ENCODE measurements around the gene VRTN.
"Not testable (repeated sequence)": the region's sequence is repeated elsewhere in the genome, so short reads cannot be mapped to it uniquely, and the experiment has no call there.

Gene VRTN

DNA sequence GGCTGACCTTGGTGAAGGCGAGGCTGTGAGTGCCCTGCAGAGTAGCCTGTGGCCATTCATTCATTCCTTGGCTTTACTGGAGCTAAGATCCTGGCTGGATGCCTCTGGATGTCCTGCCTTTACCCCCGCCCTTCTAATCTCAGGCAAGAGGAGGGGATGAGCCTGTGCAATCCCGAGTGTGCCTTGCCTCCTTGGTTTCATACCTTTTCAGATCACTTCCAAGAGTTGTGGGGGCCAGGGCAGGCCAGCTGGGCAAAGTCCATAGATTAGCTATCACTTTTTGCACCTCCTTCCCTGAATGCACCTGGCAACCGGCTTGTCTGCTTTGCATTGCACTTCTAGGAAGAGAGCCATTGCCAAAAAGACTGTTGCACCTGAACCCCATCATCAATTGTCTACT is 1.5 kb downstream of the VRTN start:
- no peak for DNase-seq (ENCODE audit: low spot score)

GRCh38 chr14:74350211-74350927 is 2.1 kb downstream of the VRTN start:
- no peak for DNase-seq (ENCODE audit: low spot score)

DNA sequence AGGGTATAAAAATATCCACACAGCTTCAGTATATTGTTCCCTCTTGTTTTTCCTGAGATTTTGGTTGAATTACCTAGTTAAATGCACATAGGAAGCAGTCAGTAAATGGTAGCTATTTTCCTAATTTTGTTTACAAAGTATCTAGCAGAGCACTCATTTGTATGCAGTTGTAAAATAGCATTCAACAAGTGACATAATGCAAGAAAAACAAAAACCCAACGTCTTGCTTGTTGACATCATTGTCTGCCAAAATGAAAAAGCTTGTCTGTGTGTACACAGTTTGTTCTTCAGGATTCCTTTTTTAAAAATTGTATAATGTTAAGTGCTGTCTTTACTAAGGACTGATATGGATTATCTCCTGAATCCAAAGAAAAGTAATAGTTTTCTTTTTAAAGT is 2.7 kb downstream of the VRTN start:
- DNase-seq (ENCODE audit: low spot score), result no peak

DNA sequence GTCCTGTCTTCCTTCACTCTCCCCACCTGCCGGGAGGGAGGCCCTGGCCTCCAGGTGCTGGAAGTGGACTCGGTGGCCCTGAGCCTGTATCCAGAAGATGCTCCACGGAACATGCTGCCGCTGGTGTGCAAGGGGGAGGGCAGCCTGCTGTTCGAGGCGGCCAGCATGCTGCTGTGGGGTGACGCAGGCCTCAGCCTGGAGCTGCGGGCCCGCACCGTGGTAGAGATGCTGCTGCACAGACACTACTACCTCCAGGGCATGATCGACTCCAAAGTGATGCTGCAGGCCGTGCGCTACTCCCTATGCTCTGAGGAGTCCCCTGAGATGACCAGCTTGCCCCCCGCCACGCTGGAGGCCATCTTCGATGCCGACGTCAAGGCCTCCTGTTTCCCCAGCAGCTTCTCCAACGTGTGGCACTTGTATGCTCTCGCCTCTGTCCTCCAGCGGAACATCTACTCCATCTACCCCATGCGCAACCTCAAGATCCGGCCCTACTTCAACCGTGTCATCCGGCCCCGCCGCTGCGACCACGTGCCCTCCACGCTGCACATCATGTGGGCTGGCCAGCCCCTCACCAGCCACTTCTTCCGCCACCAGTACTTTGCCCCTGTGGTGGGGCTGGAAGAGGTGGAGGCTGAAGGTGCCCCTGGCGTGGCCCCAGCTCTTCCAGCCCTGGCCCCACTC is 8.8 kb downstream of the VRTN start:
- DNase-seq (ENCODE audit: low spot score), result no peak

DNA sequence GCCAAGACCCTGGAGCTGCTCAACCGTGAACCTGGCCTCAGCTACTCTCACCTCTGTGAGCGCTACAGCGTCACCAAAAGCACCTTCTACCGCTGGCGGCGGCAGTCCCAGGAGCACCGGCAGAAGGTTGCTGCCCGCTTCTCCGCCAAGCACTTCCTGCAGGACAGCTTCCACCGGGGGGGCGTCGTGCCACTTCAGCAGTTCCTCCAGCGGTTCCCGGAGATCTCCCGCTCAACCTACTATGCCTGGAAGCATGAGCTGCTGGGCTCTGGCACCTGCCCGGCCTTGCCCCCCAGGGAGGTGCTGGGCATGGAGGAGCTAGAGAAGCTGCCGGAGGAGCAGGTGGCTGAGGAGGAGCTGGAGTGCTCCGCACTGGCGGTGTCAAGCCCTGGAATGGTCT is 9.3 kb downstream of the VRTN start:
- DNase-seq (ENCODE audit: low spot score), result no peak

DNA sequence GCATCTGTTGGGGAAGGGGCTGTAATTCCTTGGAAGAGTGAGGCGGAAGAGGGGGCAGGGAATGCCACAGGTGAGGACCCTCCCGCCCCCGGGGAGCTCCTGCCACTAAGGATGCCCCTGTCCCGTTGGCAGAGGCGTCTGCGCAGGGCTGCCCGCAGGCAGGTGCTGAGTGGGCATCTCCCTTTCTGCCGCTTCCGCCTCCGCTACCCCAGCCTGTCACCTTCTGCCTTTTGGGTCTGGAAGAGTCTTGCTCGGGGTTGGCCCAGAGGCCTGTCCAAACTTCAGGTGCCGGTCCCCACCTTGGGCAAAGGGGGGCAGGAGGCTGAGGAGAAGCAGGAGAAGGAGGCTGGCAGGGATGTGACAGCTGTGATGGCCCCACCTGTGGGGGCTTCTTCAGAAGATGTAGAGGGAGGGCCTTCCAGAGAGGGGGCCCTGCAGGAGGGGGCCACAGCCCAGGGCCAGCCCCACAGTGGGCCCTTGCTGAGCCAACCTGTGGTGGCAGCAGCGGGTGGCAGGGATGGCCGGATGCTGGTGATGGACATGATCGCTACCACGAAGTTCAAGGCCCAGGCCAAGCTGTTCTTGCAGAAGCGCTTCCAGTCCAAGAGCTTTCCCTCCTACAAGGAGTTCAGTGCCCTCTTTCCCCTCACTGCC is 10.0 kb downstream of the VRTN start:
- DNase-seq (ENCODE audit: low spot score), result no peak

GRCh38 chr14:74360163-74360562 is 11.9 kb downstream of the VRTN start:
- no peak for DNase-seq (ENCODE audit: low spot score)

- peak; percentile 57 for DNase-seq (ENCODE audit: low spot score)
Observed at GRCh38 chr14:74362361-74362915, 14.2 kb downstream of the VRTN start.

DNA sequence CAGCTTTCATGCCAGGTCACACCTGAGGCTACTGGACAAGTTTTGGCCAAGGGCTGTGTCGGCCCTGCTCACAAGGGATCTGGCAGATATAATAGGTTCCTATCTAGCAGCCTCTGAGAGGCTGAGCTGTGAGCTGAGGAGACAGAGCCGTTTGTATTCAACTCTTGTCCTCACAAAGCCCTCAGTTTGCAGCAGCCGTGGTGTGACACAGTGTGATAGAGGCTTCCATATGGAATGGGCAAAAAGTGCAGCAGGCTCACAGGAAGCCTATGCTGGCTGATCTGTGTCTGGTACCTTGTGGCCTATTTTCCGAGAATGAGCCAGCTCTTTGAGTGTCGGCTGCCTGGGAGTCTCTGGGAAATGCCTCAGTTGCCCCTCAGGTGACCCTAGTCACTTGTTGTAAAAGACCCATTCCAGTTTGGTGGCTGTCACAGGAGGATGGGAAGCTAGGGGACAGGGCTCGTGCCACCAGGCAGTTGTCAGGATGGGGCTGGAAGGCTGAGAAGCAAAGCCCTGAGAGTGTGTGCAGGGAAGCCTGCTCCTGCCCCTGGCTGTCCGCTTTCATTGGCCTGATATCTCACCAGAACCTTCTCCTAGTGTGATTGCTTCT is 16.1 kb downstream of the VRTN start:
- no peak for DNase-seq (ENCODE audit: low spot score)

- DNase-seq (ENCODE audit: low spot score), result no peak
Observed at GRCh38 chr14:74368026-74368425, 19.8 kb downstream of the VRTN start.

DNA sequence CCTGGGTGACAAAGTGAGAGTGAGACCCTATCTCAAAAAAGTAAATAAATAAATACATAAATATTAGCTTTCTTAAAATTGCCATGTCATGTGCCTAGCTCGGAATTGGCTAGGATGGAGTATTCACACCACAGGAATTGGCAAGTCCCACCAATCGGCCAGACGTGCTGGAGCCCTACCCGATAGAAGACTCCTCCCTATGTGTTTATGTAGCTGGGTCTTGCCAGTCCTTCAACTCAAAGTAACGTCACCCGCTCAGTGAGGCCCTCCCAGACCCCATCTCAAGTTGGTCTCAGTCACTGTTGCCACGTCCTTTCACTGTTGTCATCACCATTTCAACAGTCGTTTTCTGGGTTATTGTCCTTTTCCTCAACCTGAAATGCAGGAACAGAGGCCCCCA is 20.2 kb downstream of the VRTN start:
- DNase-seq (ENCODE audit: low spot score), result no peak

DNA sequence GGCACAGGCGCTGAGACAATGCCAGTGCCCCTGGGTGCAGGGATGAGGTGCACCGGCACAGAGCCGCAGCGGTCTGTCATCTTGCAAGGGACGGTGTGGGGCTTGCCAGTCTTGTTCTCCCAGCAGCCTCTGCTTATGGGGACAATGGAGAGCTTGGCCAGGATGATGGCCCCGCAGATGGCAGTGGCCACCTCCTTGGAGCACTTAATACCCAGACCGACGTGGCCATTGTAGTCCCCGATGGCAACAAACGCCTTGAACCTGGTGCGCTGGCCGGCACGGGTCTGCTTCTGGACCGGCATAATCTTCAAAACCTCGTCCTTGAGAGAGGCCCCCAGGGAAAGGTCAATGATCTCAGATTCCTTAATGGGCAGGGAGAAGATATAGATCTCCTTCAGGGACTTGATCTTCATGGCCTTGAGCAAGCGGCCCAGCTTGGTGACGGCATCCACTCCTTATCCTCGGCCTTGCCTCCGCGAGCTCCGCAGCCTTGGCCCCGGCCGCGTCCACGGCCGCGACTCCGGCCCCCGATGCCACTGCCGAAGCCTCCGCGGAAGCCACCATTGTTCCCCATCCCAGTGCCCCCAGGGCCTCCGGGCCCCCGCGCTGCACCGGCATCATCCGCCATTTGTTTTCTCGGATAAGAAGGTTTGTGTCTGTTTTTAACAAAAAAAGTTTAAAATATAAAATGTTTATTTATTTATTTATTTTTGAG is 29.9 kb downstream of the VRTN start:
- no peak for DNase-seq (ENCODE audit: low spot score)

DNA sequence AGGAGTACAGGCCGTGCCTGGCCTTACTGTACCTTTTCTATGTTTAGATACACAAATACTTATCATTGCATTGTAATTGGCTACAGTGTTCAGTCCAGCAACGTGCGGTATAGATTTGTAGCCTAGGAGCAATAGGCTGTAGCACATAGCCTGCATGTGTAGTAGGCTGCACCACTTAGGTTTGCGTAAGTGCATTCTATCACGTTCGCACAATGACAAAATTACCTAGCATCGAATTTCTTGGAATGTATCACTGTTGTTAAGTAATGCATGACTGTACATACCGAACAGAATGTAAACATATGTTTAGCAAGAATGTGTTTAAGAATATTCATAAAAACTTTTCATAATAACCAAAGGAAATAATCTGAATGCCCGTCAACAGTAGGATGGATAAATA is 31.9 kb downstream of the VRTN start:
- no peak for DNase-seq (ENCODE audit: low spot score)

- DNase-seq (ENCODE audit: low spot score), result no peak
Observed at GRCh38 chr14:74380845-74381244, 32.6 kb downstream of the VRTN start.

DNA sequence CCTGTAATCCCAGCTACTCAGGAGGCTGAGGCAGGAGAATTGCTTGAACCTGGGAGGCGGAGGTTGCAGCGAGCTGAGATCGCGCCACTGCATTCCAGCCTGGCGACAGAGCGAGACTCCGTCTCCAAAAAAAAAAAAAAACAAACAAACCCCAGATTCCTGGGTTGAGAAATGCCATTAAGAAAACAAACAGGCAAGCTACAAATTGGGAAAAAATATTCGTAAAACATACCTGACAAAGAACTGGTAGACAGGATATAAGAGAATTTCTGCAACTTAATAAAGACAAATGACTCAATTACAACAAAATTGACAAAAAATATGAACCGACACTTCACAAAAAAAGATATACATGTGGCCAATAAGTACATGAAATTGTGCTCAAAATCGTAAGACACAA is 33.3 kb downstream of the VRTN start:
- not testable (repeated sequence) for DNase-seq (ENCODE audit: low spot score)

GRCh38 chr14:74382231-74382630 is 34.0 kb downstream of the VRTN start:
- DNase-seq (ENCODE audit: low spot score), result no peak

DNA sequence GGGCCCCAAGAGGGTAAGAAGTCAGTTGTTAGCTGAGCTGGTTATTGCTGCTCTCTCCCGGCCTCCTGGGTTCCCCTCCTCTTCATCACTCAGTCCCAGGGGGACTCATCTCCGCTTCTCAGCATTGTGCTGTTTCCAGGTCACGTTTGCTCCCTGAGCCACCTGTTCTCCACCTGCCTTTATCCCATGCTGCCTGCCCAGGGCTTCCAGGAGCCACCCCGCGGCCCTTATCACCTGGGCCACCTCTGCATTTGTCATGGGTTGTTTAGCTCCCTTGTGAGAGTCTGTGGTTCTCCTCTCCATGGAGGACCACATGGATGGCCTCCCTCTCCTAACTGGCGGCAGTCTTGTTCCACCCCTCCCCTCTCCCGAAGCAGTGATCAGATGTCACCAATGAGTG is 41.7 kb downstream of the VRTN start:
- no peak for DNase-seq (ENCODE audit: low spot score)

DNA sequence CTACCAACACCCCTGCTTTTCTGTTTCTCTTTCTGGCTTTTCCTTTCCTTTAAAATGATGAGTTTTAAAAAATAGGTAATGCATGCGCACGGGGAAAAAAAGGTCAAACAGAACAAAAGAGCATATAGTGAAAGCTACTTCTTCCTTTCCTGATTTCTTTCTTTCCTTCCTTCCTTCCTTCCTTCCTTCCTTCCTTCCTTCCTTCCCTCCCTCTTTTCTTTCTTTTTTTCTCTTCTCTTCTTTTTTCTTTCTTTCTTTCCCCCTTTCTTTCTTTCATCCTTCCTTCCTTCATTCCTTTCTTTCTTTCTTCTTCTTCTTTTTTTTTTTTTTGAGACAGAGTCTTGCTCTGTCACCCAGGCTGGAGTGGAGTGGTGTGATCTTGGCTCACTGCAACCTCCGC is 42.2 kb downstream of the VRTN start:
- DNase-seq (ENCODE audit: low spot score), result not testable (repeated sequence)

- DNase-seq (ENCODE audit: low spot score), result no peak
Observed at GRCh38 chr14:74391479-74391878, 43.2 kb downstream of the VRTN start.

DNA sequence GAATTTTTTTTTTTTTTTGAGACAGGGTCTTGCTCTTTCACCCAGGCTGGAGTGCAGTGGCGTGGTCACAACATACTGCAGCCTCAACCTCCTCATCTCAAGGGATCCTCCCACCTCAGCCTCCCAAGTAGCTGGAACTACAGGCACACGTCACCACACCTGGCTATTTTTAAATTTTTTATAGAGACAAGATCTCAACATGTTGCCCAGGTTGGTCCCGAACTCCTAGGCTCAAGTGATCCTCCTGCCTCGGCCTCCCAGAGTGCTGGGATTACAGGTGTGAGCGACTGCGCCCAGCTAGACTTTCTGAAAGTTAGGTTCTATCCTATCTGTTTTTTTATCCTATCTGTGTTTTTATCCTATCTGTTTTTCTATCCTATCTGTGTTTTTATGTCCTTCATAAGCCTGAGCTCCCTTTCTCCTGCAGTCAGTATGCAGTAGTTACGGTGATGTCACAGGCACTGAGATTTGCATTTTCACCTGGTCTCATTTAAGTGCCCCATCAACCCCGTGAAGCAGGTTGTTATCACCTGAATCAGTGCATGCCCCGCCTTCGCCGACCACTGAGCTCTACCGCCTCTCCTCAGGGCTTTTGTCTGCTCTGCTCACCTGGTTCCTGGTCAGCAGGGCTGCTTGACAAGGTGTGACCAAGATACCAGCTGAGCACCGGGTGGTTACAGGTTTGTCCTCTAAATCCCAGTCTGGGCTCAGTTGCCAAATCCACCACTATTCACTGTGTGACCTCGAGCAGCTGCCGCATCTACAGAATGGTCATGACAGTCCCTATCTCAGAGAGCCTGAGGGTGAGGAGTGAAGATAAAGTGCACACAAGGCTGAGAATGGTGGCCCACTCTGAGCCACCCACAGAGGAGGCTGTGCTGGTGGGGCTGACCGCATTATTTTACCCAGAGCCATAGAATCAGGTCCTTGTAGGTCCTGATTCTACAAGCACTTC is 44.6 kb downstream of the VRTN start:
- DNase-seq (ENCODE audit: low spot score), result no peak

GRCh38 chr14:74394549-74394948 is 46.3 kb downstream of the VRTN start:
- no peak for DNase-seq (ENCODE audit: low spot score)
